NCI-H2227 treated with DMSO at 0.1 percent for 48 hours (cell line): Measurements from ENCODE around the gene MRPS5.

Experiments
- DNase-seq: peaks from one replicate; lab custom pipeline; 2025; lab: John Stamatoyannopoulos, UW

Gene MRPS5

GRCh38 chr2:95060446-95061118 is 61.0 kb downstream of the MRPS5 start:
- DNase-seq, result no peak

DNA sequence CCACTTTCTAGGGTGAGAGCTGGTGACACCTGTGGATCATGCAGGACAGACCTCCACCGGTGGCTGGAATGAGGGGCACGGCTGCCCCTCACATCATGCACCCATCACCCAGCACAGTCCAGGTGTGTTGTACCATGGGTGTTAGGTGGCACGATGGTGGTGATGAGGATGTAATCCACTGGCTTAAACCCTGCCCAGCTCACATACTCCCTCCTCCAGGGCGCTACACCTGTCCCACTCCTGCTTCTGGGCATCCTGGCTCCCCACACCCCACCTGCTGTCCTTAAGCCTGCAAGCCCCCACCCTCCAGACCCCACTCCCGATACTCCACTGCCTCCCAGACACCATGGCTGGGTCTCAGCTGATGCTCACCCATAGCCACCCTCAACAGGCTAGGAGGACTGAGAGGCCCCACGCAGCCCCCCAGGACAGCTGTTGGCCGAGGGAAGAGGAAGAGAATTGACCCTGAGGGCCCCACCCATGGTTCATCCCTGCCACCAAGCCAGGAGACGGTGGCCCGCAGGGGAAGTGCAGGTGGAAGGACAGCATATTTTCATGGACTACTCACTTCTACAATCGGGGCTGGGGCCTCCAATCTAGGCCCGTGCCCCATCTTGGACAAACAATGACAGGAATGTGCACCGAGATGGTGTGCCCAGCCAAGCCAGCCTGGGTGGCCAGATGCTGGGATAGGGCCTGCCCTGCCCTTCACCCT is 61.8 kb downstream of the MRPS5 start:
- no peak for DNase-seq

- no peak for DNase-seq
Measured at GRCh38 chr2:95058989-95059641, 62.5 kb downstream of the MRPS5 start.

DNA sequence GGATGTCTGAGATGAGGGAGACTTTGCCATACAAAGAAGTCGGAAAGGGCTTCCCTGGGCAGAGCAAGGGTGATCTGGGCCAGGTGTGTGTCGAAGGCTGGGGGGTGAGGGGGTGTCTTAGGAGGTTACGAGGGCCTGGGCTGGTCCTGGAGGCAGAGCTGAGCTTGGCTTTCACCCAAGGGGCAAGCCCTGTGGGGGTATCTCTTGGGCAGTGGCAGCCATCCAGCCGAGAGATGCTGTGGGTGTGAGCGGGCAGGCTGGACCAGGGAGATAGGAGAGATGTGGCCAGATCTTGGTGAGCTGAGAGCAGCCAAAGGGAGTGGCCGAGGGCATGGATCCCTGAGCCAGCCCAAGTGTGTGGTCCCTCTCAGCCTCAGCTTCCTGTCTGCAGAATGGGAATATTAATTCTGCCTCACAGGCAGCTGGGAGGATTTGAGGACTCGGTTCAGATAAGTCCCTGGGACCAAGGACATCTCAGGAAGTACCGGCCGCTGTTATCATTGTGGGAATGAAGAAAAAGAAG is 63.1 kb downstream of the MRPS5 start:
- no peak for DNase-seq

- no peak for DNase-seq
Measured at GRCh38 chr2:95057535-95058370, 63.9 kb downstream of the MRPS5 start.

DNA sequence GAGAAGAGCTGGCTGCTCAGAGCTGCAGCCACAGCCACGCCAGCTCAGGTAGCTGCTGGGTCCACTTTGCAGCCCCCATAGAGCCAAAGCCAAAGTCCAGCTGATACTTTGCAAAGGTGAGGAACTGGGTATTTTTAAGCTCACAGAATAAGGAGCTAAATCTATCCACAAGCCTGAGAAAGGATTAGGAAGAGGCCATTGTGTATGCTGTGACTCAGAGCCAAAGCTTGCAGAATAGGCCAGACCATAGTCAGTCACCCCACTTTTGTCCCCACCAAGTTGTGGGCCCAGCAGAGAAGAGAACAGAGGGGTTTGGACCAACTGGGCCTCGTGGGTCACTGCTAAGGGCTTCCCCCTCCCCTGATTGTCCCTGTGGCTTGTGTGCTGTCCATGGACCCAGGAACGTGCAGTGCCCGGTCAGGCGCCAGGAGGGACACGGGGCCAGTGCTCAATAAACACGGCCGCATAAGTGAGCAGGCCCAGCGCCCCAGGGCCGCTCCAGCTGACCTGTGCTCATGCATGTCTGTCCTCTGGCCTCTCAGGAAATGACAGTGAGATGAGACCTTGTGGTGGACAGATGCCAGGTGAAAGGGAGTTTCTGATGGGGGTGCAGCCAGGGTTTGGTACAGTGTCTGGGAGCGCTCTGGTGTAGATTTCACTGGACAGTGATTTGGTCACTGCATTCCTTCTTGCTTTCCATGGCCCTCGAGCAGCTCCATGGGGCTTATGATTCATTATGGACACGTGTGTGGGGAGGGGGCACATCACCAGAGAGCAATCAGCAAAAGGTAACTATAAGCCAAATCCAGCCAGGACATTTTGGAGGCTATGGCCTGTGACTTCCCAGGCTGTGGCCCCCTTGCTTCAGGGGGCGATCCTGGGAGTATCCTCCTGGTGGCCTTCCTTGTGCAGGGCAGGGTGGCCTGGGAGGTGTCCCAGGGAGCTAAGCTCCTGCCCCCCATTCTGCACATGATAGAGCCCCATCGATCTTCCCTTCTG is 64.8 kb downstream of the MRPS5 start:
- no peak for DNase-seq

GRCh38 chr2:95056044-95056443 is 65.6 kb downstream of the MRPS5 start:
- no peak for DNase-seq

DNA sequence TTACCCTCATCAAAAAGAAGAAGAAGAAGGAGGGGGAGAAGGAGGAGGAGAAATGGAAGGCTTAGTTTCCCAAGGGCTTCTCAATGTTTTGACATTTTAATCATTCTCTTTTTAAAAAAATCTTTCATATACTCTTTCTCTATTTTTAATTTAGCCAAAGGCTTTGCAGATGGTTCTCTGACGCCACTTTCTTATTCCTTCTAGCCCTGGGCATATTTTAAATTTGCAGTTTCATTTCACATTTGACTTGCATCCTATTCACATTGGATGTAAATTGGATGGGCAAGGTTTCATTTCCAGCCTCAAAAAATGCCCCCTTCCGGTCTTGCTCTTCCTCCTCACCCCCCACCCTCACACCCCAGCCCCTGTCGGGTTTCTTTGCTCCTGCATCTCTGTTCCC is 66.3 kb downstream of the MRPS5 start:
- DNase-seq, result no peak

DNA sequence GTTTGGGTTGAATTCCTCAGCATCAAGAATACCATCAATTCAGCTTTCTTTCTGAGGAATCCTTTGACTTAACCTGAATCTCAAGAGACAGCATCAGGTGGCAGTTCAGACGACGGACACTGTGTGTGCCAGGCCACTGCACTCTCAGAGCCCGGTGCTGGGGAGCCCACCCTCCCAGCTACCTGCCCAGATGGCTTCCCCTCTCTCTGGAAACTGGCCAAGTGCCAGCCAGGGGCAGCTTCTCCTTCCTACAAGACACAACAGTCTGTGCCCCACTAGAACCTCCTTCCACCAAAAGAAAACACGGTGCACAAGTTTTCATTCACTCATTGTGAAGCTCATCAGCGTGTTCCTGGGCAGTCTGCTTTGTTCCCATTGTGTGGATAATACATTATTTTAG is 67.6 kb downstream of the MRPS5 start:
- no peak for DNase-seq

DNA sequence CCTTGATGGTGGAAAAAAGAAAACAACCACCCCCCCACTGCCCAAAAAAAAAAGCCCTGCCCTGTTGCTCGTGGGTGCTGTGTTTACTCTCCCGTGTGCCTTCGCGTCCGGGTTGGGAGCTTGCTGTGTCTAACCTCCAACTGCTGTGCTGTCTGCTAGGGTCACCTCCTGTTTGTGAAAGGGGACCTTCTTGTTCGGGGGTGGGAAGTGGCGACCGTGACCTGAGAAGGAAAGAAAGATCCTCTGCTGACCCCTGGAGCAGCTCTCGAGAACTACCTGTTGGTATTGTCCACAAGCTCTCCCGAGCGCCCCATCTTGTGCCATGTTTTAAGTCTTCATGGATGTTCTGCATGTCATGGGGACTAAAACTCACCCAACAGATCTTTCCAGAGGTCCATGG is 68.1 kb downstream of the MRPS5 start:
- no peak for DNase-seq

DNA sequence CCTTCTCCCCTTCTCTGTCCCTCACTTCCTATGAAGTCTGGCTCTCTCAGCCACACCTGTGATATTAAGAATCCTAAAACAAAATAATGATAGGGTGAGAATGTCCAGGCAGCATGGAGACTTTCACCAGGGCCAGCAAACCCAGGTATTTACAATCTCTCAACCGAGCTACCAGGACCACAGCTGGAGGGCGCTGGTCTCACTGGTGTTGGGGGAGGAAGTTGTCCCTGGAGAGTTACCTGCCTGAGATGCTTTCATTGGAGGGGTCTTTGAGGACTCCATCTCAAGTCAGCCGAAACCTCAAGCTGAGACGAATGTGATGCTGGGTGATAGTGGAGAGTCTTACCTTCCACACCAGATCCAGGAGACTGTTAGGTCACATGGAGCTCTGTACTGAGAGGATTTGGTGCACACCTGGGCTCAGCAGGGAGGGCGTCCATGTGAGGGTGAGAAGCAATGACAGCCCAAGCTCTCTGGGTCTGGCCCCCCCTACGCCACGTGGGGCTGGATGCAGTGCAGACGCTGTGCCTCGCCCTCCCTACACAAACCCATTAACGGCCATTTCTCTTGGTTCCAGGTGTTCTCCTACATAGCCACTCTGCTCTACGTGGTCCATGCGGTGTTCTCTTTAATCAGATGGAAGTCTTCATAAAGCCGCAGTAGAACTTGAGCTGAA is 68.7 kb downstream of the MRPS5 start:
- no peak for DNase-seq

- DNase-seq, result no peak
Measured at GRCh38 chr2:95052307-95052706, 69.3 kb downstream of the MRPS5 start.

- DNase-seq, result no peak
Measured at GRCh38 chr2:95051626-95052025, 70.0 kb downstream of the MRPS5 start.

DNA sequence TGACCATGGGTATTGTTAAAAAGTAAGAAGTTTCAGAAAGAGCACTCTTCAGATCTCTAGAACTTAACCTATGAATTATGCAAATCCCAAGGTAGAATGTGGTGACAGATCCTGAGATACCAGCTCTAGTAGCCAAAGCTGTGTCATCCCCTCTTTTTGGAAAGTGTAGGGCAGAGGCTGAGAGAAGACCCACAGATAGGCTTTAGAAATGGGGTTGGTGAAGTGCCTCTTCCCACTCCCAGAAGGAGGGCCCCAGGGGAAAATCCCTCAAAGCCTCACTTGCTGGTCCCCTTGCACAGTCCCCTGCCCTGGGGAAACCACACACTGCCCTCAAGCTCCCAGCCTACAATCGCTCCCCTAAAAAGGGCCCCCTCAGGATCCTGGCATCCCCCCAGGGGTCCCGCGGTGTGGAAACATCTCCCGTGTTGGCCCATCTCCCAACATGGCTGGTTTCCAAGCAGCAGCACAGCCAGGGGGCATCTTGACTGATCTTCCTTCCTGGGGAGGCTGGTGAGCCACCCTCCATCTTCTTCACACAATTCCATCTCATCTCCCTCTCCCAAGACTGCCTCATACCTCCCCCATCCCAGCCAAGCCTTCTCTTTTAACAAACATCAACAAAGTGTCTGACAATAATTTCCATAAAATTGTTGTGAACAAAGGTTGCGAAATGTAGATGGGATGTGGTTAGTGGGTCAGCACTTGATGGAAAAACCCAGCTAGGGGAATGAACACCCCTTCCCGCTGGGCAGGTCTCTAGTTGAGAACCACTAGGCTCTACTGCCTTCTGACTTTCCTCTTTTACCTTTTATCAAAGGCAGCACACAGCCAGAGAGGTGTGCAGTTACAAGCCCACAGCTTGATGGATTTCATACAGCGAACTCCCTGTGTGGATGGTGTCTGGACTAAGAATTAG is 71.0 kb downstream of the MRPS5 start:
- no peak for DNase-seq

DNA sequence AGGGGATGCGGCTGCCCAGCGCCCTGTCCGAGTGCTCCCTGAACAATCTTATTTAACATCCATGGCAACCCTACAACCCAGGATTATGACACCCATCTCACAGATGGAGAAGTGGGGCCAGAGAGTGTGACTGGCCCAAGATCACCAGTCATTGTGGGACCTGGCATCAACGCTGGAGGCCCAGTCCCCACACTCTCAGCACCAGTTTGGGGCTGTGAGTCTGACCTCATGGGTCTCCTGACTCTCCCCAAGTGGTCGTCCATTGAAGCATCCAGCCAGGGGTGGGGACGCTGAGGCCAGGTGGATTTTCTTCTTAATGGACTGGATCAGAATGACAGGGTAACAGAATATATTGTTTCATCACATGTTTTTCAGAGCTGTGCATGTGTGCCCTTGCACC is 71.6 kb downstream of the MRPS5 start:
- no peak for DNase-seq

DNA sequence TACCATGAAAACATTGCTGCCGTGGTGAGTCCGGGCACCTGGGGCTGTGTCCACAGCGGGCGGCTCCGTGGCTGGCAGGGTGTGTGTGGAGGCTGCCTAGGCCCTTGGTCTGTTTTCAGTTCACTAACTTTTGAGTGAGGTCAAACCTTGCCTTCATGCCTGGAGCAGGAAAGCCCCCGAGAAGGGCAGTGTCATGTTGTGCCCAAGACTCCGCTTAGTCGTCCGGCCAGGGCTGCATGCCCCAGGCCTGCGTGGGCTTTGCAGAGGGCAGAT is 72.0 kb downstream of the MRPS5 start:
- DNase-seq, result no peak

GRCh38 chr2:95048825-95049682 is 72.6 kb downstream of the MRPS5 start:
- no peak for DNase-seq
